HCT116 (cell line): Measurements from ENCODE around the gene SRGAP3. TPM values are rescaled to one million over a fixed set of nuclear protein-coding genes. Genes with fewer than 3 reads are reported as not detected.

ENCODE experiments used
- ATAC-seq: fragments of 200-7000 bp; cut with Tn5 transposase; 2 replicates; pipeline ENCODE4 v1.9.1; 2020; ENCODE audit warnings: mild to moderate bottlenecking, moderate library complexity
- BruUV-seq: library from RNA; stranded (reverse); fragments of 400-500 nt; replicated peaks from 2 replicates; lab custom pipeline; 2021; lab: Mats Ljungman, UMichigan
- CTCF ChIA-PET: fragments of 300-600 bp; sonication (Branson Sonifier 250); formaldehyde crosslinking; loops from one replicate; lab custom pipeline; 2021; ENCODE audit warnings: antibody characterized with exemption; lab: Charles Lee
- POLR2A ChIA-PET: fragments of 300-600, 350-600 bp; sonication (Branson Sonifier 250); formaldehyde crosslinking; loops from one replicate; lab custom pipeline; 2021; ENCODE audit warnings: antibody characterized with exemption; lab: Charles Lee
- RAD21 ChIA-PET, 2 experiments: fragments of 300-600 bp; sonication (Branson Sonifier 250); formaldehyde crosslinking; loops; one replicate each; lab custom pipeline; 2023; ENCODE audit warnings: low total read pairs in 2 of 2; ENCODE audit not compliant: uncharacterized antibody in 2 of 2, unreplicated experiment in 2 of 2, low non-redundant PET in 1 of 2; lab: Charles Lee
- DNase-seq: peaks from one replicate; pipeline ENCODE4 v3.0.0-alpha.2; 2010; ENCODE audit warnings: low read depth, low spot score
- H2AFZ ChIP-seq: fragments of 200-600 bp; shearing (Covaris generic), sonication (generic); 2 replicates; pipeline ENCODE4 v1.6.1; 2017; ENCODE audit warnings: low read depth, mixed run types, mixed read lengths, antibody characterized with exemption, low read length; ENCODE audit not compliant: poor library complexity, severe bottlenecking
- H3K27ac ChIP-seq: 2 replicates; pipeline ENCODE4 v1.5.1; 2012; ENCODE audit warnings: low read depth, low read length
- H3K27me3 ChIP-seq: fragments of 200-600 bp; sonication (generic); 2 replicates; pipeline ENCODE4 v1.6.1; 2016; ENCODE audit warnings: mixed run types, low read length, mixed read lengths; ENCODE audit not compliant: insufficient read depth
- H3K36me3 ChIP-seq, 2 experiments: fragments of 200-500 bp in 1 of 2; fragments of 200-600 bp in 1 of 2; sonication (Bioruptor generic) in 1 of 2; sonication (generic) in 1 of 2; 2 replicates each; pipeline versions ENCODE4 v1.5.1 to v1.6.1; 2014 to 2016; ENCODE audit warnings: low read length in 2 of 2, inconsistent platforms in 1 of 2, mixed read lengths in 1 of 2, mixed run types in 1 of 2; ENCODE audit not compliant: insufficient read depth in 2 of 2, control insufficient read depth in 1 of 2
- H3K4me1 ChIP-seq, 2 experiments: fragments of 200-600 bp in 1 of 2; sonication (generic) in 1 of 2; 2 replicates each; pipeline versions ENCODE4 v1.5.1 to v1.6.1; 2012 to 2017; ENCODE audit warnings: low read length in 2 of 2, inconsistent platforms in 1 of 2, mild to moderate bottlenecking in 1 of 2, mixed read lengths in 1 of 2, mixed run types in 1 of 2, moderate library complexity in 1 of 2; ENCODE audit not compliant: insufficient read depth in 2 of 2, control insufficient read depth in 1 of 2
- H3K4me2 ChIP-seq: fragments of 200-600 bp; sonication (generic); 2 replicates; pipeline ENCODE4 v1.6.1; 2017; ENCODE audit warnings: mixed run types, low read length, mixed read lengths
- H3K4me3 ChIP-seq, 2 experiments: fragments of 200-600 bp in 1 of 2; sonication (generic) in 1 of 2; replicated peaks in 1 of 2; 2 replicates each; pipeline ENCODE4 v1.5.1; 2011 to 2016; ENCODE audit warnings: low read length in 2 of 2, control low read depth in 1 of 2, low read depth in 1 of 2, mild to moderate bottlenecking in 1 of 2, mixed read lengths in 1 of 2, mixed run types in 1 of 2
- H3K79me2 ChIP-seq: fragments of 200-600 bp; sonication (generic); 2 replicates; pipeline ENCODE4 v1.6.1; 2017; ENCODE audit warnings: mild to moderate bottlenecking, mixed run types, low read length, moderate library complexity, mixed read lengths; ENCODE audit not compliant: insufficient read depth
- H3K9ac ChIP-seq: fragments of 200-600 bp; sonication (generic); 2 replicates; pipeline ENCODE4 v1.6.1; 2016; ENCODE audit warnings: low read length, mixed read lengths
- H3K9me2 ChIP-seq: fragments of 200-600 bp; sonication (generic), shearing (Covaris generic); 2 replicates; pipeline ENCODE4 v1.6.1; 2017; ENCODE audit warnings: mixed run types, mild to moderate bottlenecking, moderate library complexity; ENCODE audit not compliant: insufficient read depth
- H3K9me3 ChIP-seq, 2 experiments: fragments of 200-500 bp in 1 of 2; fragments of 200-600 bp in 1 of 2; sonication (Bioruptor generic) in 1 of 2; sonication (generic) in 1 of 2; 2 replicates each; pipeline ENCODE4 v1.6.1; 2014 to 2017; ENCODE audit warnings: low read length in 2 of 2, mixed read lengths in 2 of 2, inconsistent platforms in 1 of 2, low read depth in 1 of 2, mild to moderate bottlenecking in 1 of 2, mixed run types in 1 of 2, moderate library complexity in 1 of 2; ENCODE audit not compliant: control insufficient read depth in 1 of 2, insufficient read depth in 1 of 2
- H4K20me1 ChIP-seq: fragments of 200-600 bp; sonication (generic), shearing (Covaris generic); 2 replicates; pipeline ENCODE4 v1.6.1; 2017; ENCODE audit warnings: mixed run types, mild to moderate bottlenecking, moderate library complexity; ENCODE audit not compliant: insufficient read depth
- CBX3 ChIP-seq: IDR thresholded peaks from 2 replicates; pipeline ENCODE4 v1.6.1; 2012; ENCODE audit warnings: low read depth
- CEBPB ChIP-seq: IDR thresholded peaks from 2 replicates; pipeline ENCODE4 v1.6.1; 2012; ENCODE audit warnings: low read depth
- EGR1 ChIP-seq: IDR thresholded peaks from 2 replicates; pipeline ENCODE4 v1.6.1; 2012; ENCODE audit warnings: low read depth
- EZH2 ChIP-seq: fragments of 200-600 bp; sonication (generic); IDR thresholded peaks from 2 replicates; pipeline ENCODE4 v1.6.1; 2017; ENCODE audit warnings: antibody characterized with exemption, mixed run types
- EZH2phosphoT487 ChIP-seq: fragments of 200-600 bp; IDR thresholded peaks from 2 replicates; pipeline ENCODE4 v1.6.1; 2018; ENCODE audit warnings: antibody characterized with exemption, borderline replicate concordance
- POLR2A ChIP-seq: IDR thresholded peaks from 2 replicates; pipeline ENCODE4 v1.7.0; 2011; ENCODE audit warnings: borderline replicate concordance; ENCODE audit not compliant: insufficient read depth, insufficient read length; ENCODE audit errors: extremely low read depth
- POLR2AphosphoS5 ChIP-seq: IDR thresholded peaks from 2 replicates; pipeline ENCODE4 v1.6.1; 2011; ENCODE audit warnings: mild to moderate bottlenecking, low read depth, low read length, moderate library complexity
- SIN3A ChIP-seq: IDR thresholded peaks from 2 replicates; pipeline ENCODE4 v1.6.1; 2012; ENCODE audit warnings: low read depth
- ZNF274 ChIP-seq: fragments of 200-500 bp; sonication (Bioruptor generic); IDR thresholded peaks from 2 replicates; pipeline ENCODE4 v1.6.1; 2014; ENCODE audit warnings: mild to moderate bottlenecking, low read depth, low read length, inconsistent platforms
- intact Hi-C: fragments of 100-400 bp; cut with micrococcal nuclease; formaldehyde crosslinking; loops from 2 replicates; pipeline ENCODE4 v1.10.0; 2022
- total RNA-seq: library from RNA; stranded (reverse); gene quantifications from one replicate; pipeline ENCODE4 v1.2.1, GENCODE V29; 2021; ENCODE audit not compliant: unreplicated experiment
- TF ChIP-seq, protein P1 (sequence below): IDR thresholded peaks from 2 replicates; pipeline ENCODE4 v1.6.1; 2012
- TF ChIP-seq, protein P2 (sequence below): IDR thresholded peaks from 2 replicates; pipeline ENCODE4 v1.6.1; 2012; ENCODE audit warnings: low read depth
- TF ChIP-seq, protein P3 (sequence below): IDR thresholded peaks from 2 replicates; pipeline ENCODE4 v1.6.1; 2012

The SRGAP3 gene
- total RNA-seq, 1 experiment from 2014 or later, result 8.3 TPM

DNA sequence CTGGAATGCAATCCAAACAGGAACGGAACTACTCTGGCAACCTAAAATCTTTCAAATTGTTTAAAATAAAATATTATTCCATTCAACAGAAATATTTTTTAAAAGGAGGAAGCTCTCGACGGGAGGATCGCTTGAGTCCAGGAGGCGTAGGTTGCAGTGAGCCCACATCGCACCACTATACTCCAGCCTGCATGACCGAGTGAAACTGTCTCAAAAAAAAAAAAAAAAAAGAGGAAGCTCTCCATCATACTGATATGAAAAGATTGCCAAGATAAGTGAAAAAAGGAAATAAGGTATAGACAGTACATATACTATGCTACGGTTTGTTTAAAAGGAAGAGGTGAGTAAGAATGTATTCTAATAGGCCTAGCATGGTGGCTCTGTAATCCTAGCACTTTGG, 289.8 kb downstream of the SRGAP3 start:
- intact Hi-C loops, result no loop called here
- POLR2A ChIA-PET, result no interaction called here
- no peak for DNase-seq

More for the DNA sequence above, 289.8 kb downstream of the SRGAP3 start:
- no peaks in the 10 kb centered on the region for H3K9me3 ChIP-seq
- CTCF ChIA-PET, result no interaction called here
- H3K4me1 ChIP-seq, result peaks cover 14 to 20% of the 10 kb centered on the region in 2 experiments; a peak in 3 of 4 replicates
- no peak overlapping the region for H3K4me2 ChIP-seq
- RAD21 ChIA-PET, result no interaction called here
- peaks cover 5 to 11% of the 10 kb centered on the region in 2 experiments; a peak in 1 of 4 replicates for H3K36me3 ChIP-seq
- no peaks in the 10 kb centered on the region for H3K9me2 ChIP-seq
- H3K9ac ChIP-seq, result no peak overlapping the region
- no peak overlapping the region for H3K27ac ChIP-seq
- no peak overlapping the region for H2AFZ ChIP-seq
- no peaks in the 10 kb centered on the region for H3K27me3 ChIP-seq
- H3K79me2 ChIP-seq, result peaks cover 82% of the 10 kb centered on the region
- peaks cover 2% of the 10 kb centered on the region; the same call in 1 of the 2 replicates for H4K20me1 ChIP-seq
- no peak overlapping the region for H3K4me3 ChIP-seq
- no peak for ATAC-seq
- TF ChIP-seq, protein P1, sequence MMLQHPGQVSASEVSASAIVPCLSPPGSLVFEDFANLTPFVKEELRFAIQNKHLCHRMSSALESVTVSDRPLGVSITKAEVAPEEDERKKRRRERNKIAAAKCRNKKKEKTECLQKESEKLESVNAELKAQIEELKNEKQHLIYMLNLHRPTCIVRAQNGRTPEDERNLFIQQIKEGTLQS, result no peak
- no peak for TF ChIP-seq ZNF274
- no peak for TF ChIP-seq CBX3
- no peak for TF ChIP-seq EZH2
- TF ChIP-seq POLR2A, result no peak
- no peak for TF ChIP-seq SIN3A
- no peak for TF ChIP-seq POLR2AphosphoS5
- TF ChIP-seq EGR1, result no peak
- TF ChIP-seq, protein P2, sequence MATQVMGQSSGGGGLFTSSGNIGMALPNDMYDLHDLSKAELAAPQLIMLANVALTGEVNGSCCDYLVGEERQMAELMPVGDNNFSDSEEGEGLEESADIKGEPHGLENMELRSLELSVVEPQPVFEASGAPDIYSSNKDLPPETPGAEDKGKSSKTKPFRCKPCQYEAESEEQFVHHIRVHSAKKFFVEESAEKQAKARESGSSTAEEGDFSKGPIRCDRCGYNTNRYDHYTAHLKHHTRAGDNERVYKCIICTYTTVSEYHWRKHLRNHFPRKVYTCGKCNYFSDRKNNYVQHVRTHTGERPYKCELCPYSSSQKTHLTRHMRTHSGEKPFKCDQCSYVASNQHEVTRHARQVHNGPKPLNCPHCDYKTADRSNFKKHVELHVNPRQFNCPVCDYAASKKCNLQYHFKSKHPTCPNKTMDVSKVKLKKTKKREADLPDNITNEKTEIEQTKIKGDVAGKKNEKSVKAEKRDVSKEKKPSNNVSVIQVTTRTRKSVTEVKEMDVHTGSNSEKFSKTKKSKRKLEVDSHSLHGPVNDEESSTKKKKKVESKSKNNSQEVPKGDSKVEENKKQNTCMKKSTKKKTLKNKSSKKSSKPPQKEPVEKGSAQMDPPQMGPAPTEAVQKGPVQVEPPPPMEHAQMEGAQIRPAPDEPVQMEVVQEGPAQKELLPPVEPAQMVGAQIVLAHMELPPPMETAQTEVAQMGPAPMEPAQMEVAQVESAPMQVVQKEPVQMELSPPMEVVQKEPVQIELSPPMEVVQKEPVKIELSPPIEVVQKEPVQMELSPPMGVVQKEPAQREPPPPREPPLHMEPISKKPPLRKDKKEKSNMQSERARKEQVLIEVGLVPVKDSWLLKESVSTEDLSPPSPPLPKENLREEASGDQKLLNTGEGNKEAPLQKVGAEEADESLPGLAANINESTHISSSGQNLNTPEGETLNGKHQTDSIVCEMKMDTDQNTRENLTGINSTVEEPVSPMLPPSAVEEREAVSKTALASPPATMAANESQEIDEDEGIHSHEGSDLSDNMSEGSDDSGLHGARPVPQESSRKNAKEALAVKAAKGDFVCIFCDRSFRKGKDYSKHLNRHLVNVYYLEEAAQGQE, result no peak
- TF ChIP-seq EZH2phosphoT487, result no peak
- no peak for TF ChIP-seq CEBPB
- TF ChIP-seq, protein P3, sequence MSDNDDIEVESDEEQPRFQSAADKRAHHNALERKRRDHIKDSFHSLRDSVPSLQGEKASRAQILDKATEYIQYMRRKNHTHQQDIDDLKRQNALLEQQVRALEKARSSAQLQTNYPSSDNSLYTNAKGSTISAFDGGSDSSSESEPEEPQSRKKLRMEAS, result no peak
- TF ChIP-seq, all 23 proteins: peak for 0
- BruUV-seq, result no TSS peak
